Upper lobe of left lung (tissue), 4 donors: ENCODE results near the gene CHSY1.

Experiments used
- CTCF ChIP-seq, 6 experiments: fragments of 450-650 bp in 4 of 6; fragments of 200-600 bp in 2 of 6; sonication (generic) in 2 of 6; IDR thresholded peaks; one replicate each; pipeline ENCODE4 v1.5.1; 2016 to 2019; ENCODE audit warnings: antibody characterized with exemption in 6 of 6
- EP300 ChIP-seq, 4 donors: sonication (generic); formaldehyde crosslinking; IDR thresholded peaks; one replicate each; pipeline ENCODE4 v1.5.1; 2017; ENCODE audit warnings: antibody characterized with exemption in 4 of 4, control low read depth in 2 of 4
- POLR2A ChIP-seq, 4 donors: fragments of 450-650 bp; IDR thresholded peaks; one replicate each; pipeline ENCODE4 v1.5.1; 2016 to 2017; ENCODE audit warnings: antibody characterized with exemption in 4 of 4, mild to moderate bottlenecking in 2 of 4
- POLR2AphosphoS5 ChIP-seq, 2 donors: sonication (generic); formaldehyde crosslinking; IDR thresholded peaks; one replicate each; pipeline ENCODE4 v1.5.1; 2017; ENCODE audit warnings: antibody characterized with exemption in 2 of 2

- TF ChIP-seq CTCF (IDR thresholded peaks at IDR 0.05) (no peak), EP300 (IDR thresholded peaks at IDR 0.05) (peak in 1 of 4 donors; percentile 72), POLR2AphosphoS5 (IDR thresholded peaks at IDR 0.05) (peak; percentile 14 to 47), POLR2A (IDR thresholded peaks at IDR 0.05) (no peak)
Measured at GRCh38 chr15:101187820-101188636, 63.8 kb downstream of the CHSY1 start.
